IPS-NIHi11 (cell line): Measurements from ENCODE around the gene EPG5.
"Not testable (repeated sequence)": the region's sequence is repeated elsewhere in the genome, so short reads cannot be mapped to it uniquely, and the experiment has no call there.

Experiments
- DNase-seq: peaks from one replicate; pipeline ENCODE4 v3.0.0; 2012; ENCODE audit warnings: mixed read lengths, low spot score

EPG5 gene

DNA sequence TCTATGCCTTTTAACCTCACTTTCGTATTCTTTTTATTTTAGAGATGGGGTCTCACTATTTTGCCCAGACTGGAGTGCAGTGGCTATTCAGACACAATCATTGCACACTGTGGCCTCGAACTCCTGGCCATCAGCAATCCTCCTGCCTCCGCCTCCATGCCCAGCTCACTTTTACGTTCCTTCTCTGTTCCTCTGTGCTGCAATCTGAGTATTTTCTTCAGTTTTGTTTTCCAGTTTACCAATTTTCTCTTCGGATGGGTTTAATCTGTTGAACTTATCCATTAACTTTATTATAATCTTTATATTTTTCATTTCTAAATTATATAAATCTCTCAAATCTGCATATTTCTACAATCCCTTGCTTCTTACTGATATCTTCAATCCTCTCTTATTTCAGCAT lies 103.0 kb downstream of the EPG5 start:
- no peak for DNase-seq

DNA sequence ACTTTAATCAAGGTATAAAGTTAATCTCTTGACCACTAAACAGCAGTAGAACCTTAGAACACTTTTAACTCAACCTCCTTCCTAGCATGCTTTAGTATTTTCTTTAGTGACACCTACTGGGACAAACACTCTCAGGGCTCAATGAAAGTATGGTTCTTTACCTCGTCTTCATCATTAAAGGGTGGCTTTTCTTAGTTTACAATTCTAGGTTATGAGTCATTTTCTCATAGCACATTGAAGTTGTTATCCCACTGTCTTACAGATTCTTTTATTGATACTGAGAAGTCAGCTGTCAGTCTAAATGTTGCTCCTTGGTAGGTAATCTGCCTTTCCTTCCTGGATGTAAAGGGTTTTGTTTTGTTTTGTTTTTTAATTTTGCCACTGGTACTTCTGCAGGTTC lies 103.7 kb downstream of the EPG5 start:
- no peak for DNase-seq

GRCh38 chr18:45861926-45862325 lies 105.2 kb downstream of the EPG5 start:
- no peak for DNase-seq

DNA sequence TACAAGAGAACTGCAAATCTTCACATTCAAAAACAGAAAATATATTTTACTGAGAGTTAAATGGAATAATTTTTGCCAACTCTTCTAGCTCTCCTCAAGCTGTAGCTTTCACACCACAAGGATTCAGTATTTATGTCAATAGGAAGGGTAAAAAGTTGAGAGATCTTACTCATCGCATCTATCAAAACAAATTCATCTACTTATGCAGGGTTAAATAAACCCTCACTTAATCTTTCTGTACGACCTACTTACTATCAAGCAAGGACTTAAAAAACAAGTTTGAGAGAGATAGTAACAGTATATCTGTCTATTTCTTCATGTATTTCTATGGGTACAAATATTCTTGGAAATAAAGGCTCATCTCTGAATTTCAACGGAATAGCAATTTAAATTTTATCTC lies 106.2 kb downstream of the EPG5 start:
- no peak for DNase-seq

DNA sequence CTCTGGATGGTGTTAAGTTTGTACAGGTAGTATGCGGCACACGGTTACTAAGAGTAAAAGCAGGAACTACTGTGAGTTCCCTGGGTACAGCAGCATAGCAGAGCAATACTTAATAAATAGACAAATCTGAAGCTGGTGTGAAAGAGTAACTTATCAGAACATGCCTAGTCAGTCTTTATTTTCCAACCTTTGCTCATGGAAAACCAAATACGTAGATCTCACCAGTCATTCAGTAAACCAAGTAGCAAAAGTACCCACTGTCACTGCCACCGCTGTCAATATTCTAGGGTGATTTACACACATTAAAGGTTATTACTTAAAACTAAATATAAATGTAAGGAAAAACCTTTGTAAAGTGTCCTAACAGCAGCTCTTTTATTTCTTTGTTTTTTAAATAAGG lies 106.6 kb downstream of the EPG5 start:
- DNase-seq: no peak

DNA sequence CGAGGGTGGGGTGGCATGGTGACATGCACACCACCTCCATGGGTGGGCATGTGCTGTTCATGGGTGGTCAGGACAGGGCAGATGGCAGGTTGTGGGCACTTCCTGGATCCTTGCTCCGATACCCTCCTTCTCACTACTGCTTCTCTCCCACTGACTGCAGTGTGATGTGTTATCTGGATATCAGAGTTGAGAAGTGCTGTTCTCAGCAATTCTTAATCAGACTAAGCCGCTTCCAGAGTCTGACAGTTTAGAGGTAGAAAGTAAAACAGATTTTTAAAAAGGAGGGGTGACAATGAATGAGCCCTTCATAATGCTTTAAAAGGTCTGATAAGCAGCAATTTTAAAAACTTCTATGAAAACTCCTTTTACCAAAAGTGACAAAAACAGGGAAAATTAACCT lies 107.8 kb downstream of the EPG5 start:
- DNase-seq: no peak

DNA sequence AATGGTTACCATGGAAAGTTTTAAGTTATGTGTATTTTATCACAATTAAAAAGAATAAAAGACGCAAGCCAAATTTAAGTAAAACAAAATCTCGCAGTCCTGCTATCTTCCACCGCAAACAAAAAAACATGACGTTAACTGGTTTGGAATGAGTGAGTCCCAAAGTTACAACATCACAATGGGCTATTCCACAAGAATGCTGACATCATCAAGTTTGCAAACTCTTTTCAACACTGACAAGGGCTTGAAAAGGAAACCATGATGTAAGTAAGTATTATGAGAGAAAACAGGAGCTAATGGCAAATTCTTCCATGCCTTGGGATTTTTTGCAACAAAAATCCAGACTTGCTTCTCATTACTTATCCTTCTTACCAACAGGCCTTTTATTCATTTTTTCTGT lies 110.6 kb downstream of the EPG5 start:
- no peak for DNase-seq

- DNase-seq: no peak
These were observed 113.0 kb downstream of the EPG5 start for GRCh38 chr18:45854036-45854586.

DNA sequence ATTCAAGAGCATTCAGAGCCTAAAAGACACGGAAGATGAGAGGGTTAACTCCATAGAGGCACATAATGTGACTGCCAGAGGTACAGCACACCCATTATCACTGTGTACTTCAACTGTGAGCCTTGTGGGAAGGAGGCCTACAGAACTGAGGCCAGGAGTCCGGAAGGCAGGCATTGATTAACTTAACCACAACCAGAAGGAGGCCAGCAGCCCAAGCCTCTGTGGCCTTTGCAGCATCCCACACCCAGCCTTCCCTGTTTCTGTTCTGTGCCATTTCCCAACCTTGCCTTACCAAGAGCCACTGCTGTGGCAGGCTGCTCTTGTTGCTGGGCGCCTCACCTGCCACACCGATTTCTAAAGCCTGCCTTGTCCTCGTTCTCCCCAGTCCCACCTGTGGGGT lies 114.5 kb downstream of the EPG5 start:
- no peak for DNase-seq

DNA sequence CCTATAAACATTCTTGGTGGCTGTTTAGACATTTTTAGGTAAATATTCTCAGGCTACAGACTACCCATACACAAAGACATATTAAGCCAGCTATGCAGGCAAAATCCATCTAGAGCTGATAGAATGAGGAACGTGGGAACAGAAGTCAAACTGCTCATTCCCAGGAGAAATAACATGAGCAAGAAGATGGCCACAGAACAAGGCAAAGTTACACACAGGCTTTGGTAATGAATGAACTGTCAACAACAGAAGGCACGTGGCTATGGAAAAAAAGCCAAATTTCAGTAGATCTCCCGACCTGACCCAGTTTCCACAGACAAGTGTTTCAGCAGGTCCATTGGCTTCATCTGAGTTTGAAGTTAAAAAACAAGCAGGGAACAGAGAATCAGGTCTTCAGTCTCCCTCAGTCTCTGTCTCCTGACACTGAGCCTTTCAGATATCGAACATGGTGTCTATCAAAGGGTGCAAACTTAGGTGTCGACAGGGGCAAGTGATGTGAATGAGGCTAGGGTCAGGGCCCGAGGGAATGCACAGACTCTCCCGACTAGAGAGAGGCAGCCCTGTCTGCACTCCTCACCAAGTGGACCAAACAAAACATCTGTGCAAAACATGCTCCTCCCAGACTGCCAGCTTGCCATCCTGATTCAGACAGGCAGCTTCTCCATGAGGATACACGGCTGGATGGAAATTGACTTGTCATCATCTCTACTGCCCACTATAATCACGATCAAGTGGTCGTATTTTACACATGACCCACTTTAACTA lies 115.8 kb downstream of the EPG5 start:
- no peak for DNase-seq

GRCh38 chr18:45850021-45850420 lies 117.1 kb downstream of the EPG5 start:
- peak; percentile 43 for DNase-seq

DNA sequence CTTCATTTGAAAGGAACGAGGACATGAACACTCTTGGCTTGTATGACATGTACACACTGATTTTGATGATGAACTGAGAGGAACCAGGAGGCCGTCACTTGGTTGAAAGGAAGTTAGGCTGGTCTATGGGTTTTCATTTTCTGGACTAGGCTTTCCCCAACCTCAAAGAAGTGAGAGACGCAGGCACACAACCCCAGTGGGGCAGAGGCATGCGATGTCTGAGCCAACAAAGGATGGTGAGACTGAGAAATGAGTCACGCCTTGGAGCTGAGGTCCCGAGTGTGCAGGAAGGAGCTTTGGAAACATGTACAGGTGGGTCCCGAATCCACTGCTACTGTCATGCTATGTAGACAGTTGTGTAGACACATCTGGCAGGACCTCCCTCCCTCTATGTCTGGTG lies 117.6 kb downstream of the EPG5 start:
- DNase-seq: no peak

GRCh38 chr18:45848643-45849042 lies 118.5 kb downstream of the EPG5 start:
- not testable (repeated sequence) for DNase-seq

- DNase-seq: no peak
These were observed 120.0 kb downstream of the EPG5 start for GRCh38 chr18:45847119-45847518.

DNA sequence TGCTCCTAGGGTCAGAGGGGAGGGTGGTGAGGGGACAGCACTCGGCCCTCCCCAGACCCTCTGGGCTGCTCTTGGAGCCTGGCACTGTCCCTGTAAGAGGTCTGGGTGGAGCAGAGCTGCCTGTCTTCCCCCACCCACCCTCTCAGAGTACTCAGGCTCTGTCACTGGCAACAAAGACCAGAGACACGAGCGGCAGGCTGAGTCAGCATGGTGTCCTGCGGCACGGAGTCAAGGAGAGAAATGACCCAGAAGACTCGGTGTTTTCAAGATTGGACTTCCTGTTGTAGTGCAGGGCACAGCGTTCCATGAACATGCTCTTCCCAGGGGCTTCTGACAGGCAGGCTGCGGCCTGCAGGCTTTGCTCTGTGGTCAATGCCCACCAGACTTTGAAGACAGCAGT lies 121.7 kb downstream of the EPG5 start:
- no peak for DNase-seq

DNA sequence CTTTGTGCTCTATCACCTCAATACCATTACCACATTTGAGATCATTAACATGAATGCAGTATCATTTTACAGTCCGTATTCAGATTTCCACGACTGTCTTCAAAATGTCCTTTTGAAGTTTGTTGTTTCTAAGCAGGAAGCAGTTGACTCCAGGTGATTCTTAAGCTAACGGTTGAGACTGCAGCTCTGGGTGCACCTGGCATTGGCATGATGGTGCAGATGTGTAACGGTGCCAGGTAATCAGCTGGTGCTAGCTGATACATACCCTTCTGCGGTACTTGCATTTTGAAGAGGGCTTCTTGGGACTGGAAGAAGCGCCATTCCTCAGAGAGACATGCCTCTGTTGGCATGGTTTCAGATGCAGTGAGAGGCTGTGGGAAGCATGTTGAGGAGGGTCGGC lies 122.2 kb downstream of the EPG5 start:
- DNase-seq: no peak

- no peak for DNase-seq
These were observed 124.1 kb downstream of the EPG5 start for GRCh38 chr18:45843019-45843418.

- no peak for DNase-seq
These were observed 125.2 kb downstream of the EPG5 start for GRCh38 chr18:45841765-45842442.

DNA sequence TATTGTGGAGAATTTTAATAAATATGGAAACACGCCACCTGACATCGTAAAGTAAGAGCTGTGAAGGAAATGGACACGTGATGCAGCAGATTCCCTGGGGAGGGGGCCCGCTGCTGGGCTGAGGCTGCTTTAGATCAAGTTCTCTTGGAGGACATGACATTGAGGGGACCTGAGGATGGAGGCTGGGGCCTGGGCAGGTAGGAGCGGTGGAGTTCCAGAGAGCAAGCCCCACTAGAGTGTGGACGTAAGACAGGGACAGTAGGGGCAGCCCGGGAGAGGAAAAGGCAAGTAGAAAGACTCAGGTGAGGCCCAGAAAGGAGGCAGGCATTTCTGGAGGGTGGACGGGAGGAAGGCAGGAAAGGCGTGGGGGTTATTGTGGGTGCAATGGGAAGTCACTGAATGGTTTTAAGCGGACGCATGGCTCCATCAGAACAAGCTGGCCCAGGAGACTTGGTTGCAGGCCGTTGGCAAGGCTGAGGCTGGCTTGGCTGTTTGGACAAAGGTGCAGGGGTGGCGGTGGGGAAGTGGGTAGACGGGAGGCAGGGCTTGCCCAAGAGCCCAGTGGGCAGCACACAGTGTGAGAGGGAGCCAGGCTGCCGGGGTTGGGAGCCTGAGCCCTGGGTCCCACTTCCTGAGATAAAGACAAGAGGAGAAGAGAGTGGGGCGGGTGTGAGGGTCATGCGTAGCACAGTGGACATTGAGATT lies 125.9 kb downstream of the EPG5 start:
- no peak for DNase-seq

GRCh38 chr18:45839414-45840395 lies 127.4 kb downstream of the EPG5 start:
- peak; percentile 59 for DNase-seq

- no peak for DNase-seq
These were observed 128.6 kb downstream of the EPG5 start for GRCh38 chr18:45838302-45839070.
